ENCODE data around the gene HDGFL2.

The HDGFL2 gene

DNA sequence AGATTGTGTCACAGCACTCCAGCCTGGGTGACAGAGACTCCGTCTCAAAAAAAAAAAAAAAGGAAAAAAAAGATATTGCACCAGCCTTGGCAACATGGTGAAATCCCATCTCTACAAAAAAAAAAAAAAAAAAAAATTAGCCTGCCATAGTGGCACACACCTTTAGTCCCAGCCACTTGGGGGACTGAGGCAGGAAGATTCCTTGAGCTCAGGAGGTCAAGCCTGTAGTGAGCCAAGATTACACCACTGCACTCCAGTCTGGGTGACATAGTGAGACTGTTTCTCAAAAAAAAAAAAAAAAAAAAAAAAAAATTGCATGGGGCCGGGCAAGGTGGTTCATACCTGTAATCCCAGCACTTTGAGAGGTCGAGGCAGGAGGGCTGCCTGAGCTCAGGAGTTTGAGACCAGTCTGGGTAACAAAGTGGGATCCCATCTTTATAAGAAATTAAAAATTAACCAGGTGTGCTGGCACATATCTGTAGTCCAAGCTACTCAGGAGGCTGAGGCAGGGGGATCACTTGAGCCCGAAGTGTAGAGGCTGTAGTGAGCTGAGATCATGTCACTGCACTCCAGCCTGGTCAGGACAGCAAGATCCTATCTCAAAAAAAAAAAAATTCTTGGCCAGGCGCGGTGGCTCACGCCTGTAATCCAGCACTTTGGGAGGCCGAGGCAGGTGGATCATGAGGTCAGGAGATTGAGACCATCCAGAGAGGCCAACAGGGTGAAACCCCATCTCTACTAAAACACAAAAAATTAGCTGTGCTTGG, 7.1 kb upstream of the HDGFL2 start:
- no peak for DNase-seq (ENCODE audit: low read depth, low spot score)

DNA sequence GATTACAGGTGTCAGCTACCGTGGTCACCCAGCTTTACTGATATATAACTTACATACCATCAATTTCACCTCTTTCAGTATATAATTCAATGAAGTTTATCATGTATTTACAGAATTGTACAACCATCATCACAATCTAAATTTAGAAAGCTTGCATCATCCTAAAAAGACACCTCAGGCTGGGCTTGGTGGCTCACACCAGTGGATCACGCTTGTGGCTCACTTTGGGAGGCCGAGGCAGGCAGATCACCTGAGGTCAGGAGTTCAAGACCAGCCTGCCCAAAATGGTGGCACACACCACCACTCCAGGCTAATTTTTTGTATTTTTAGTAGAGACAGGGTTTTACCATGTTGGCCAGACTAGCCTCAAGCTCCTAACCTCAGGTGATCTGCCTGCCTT, 4.3 kb upstream of the HDGFL2 start:
- DNase-seq (ENCODE audit: low read depth, low spot score) = no peak

DNA sequence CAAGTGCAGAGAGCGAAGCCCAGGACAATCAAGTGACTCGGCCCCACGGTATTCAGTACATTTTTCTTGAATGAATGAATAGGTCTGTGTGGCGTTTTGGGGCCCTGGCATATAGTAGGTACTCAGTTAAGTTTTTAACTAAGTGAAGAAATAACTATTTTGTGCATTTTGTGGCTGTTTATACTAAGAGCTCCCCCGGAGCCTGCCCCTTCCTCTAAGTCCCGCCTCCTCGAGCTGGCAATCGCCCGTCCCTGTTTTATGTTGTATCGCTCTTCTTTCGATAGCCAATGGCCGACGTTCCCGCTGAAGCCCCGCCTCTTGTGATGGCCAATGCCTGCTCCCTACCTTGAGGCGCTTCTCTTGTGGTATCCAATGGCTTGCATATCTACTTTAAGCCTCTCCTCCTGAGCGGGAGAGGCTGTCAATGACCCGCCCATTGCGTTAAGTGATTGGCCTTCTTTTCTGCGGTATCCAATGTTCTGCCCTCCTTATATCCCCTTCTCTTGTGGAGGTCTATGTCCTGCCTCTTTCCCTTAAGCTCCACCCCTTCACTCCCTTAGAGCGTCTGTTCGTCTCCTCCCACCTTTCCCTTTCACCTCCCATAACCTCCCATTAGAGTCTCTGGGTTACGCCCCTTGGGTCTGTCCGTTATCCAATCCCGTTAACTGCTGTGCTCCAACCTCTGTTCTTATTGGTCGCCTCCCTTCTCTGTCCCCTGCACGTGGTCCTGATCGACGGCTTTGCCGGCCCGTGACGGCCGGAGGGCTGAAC, 509 bp upstream of the HDGFL2 start:
- peak; percentile 100 for DNase-seq (ENCODE audit: low read depth, low spot score)

DNA sequence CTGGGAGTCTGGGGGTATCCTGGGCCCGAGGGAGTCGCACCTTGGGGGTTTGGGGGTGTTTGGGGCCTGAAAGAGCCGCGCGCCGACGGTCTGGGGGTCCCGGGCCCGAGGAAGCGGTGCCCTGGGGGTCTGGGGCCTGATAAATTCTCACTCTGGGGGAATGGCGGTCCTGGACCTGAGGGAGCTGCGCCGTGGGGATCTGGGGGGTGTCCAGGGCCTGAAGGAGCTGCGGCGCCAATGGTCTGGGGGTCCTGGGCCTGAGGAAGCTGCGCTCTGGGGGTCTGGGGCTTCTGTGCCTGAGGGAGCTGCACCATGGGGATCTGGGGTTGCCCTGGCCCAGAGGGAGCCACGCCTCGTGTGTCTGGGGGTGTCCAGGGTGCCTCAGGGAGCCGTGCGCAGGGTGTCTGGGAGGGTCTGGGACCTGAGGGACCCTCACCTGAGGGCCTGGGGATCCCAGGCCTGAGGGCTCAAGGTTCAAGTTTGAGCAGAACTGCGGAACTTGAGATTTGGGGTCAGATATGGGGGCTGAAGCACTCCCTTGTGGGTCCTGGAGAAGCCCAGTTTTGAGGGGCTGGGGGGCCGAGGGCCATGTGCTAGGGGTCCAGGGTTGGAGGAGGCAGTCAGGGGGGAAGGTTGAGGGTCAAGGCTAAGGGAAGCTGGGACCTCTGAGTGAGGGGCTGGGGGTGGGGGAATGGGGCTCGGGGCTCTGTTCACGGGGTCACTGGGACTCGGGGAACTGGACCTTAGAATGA, 1.1 kb downstream of the HDGFL2 start:
- no peak for DNase-seq (ENCODE audit: low read depth, low spot score)

DNA sequence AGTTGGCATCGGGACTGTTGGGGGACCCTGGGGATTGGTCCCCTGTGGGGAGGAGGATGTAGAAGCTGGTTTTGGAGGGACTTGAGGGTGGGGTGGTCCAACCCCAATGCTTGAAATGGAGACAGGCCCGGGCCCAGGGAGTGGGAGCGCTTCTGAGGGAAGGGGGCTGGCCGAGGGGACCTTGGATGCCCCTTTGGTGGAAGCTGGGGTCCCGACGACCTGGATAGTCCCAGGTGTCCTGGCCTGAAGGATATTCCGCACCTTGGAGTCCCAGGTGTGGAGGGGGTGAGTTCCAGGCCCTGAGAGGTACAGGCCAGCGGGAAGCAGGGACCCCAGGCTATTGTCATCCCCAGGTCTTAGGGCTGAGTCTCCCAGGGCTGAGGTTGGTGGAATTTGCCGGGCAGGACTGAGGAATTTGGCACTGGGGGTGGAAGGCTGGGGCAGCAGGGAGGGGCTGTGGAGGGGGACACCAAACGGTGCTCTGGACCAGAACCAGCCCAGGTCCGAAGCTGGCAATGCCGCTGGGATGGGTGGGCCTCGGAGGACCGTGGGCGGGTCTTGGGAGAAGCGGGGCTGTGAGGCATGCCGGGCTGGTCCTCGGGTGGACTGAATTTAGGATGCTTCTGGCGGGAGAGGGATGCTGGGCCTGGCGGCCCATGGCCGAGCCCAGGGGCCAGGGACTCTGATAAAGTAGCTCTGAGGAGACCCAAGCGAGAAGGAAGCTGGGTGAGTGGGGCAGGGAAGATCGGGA, 1.8 kb downstream of the HDGFL2 start:
- DNase-seq (ENCODE audit: low read depth, low spot score) = no peak

DNA sequence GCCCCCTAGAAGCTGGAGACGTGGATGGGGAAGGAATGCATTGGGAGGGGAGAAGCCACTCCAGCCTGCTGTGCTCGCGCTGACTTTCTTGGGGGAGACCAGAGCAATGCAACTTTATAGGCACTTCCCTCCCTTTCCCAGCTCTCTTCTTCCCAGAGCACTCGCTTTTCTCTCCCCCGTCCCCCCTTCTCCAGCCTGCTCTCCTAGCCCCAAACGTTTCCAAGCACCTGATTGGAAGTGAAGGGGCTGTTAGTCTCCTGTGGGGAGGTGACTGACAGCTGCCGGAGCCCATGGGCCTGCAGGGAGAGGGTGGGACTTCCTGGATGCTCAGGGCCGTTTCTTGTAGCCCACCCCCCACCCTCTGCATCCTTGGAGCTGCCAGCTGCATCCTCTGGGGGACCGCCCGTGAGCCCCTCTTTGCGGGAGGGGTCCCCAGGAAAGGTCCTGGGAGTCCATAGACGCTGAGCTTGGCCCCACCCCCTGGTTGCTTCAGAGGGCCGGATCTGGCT, 2.5 kb downstream of the HDGFL2 start:
- DNase-seq (ENCODE audit: low read depth, low spot score) = no peak

DNA sequence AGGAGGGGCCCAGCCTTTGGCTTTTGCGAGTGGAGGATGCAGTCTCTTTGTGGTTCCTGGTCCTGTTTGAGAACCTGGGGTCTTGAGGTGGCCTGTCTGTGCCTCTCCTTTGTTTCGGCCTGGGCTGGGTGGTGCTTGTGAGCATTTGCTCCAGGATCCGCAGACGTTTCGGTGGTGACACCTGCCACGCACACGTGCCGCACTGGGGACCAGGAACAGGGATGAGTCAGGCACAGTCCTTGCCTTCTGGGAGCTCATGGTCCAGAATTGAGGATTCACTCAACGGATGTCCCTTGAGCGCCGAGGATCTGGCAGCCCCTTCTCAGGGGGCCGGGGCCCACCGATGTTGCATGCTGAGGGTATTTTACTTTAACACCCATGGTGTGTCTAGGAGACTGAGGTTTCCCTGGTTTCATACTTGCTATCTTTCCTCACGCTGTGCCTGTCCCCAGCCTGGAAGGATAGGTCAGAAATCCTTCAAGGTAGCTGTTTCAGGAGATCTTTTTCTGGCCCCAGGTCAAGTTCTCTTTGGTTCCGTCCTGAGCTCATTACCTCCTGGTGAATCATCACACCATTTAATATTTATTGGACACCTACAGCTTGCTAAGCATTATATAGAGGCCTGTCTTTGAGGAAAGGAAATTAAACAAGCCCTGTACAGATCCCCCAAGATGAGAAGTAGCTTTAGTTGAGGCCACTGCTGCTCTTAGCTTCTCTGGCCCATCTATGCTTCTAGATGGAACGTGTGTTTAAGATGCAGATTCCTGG, 5.1 kb downstream of the HDGFL2 start:
- no peak for DNase-seq (ENCODE audit: low read depth, low spot score)

DNA sequence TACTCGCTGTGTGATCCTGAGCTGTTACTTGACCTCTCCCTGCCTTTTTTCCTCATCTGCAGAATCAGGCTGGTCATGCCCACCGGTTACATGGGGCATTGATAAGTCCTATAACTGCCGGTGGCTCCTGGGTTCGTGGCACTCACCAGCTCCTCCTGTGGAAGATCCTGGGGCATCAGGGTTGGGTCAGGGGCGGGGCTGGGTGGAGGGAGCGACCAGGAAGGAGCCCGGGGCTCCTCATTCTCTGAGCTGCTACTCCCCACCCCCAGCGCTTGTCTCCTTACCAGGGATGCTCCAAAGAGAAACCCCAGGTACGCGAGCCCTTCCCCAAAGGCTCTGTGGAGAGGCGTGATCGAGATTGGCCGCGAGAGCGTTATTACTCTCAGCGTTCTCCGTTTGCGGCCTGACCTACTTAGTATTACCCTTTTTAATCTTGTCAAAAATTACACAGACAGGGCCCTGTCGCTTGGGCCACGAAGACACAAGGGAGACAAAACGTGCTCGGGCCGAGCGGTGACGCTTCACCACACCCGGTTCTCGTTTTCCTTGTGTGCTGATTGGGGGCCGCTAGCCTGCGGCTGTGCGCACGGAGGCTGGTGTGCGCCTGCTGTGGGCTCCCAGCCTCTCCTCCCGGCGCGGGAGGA, 10.7 kb downstream of the HDGFL2 start:
- DNase-seq (ENCODE audit: low read depth, low spot score) = no peak

DNA sequence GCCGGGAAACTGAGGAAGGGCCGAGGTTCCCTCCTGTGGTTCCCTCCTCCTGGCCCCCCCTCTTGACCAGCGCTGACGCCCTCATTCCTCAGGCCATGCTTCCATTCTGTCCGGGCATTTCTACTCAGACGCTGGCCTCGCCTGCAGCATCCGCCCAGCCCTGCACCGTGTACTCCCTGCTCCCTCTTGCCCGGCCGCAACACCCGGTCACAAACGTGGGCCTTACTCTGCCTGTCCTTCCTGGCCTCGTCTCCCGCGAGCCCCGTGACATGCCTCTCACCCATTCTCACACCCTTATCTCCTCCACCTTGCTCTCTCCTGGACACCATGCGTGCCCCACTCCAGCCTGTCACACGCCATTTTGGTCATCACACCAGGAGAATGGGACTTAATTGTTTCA, 11.3 kb downstream of the HDGFL2 start:
- DNase-seq (ENCODE audit: low read depth, low spot score) = no peak

DNA sequence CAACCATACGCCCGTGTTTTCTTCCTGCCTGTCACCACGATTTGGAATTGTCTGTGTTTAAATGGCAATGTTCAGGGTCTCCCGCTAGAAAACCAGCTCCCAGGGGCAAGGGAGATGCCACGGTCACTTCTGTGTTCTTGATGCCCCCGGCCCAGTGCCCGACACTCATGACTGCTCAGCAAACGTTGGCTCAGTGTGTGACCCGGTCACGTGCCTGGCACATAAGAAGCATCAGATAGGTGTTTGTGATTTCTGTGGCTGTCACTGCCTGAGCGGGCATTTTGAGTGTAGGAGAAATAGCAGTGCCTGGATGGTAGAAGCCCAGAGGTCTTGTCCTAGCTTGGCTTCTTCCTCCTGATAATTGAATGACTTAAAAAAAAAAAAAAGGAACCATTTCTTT, 15.5 kb downstream of the HDGFL2 start:
- DNase-seq (ENCODE audit: low read depth, low spot score) = no peak

DNA sequence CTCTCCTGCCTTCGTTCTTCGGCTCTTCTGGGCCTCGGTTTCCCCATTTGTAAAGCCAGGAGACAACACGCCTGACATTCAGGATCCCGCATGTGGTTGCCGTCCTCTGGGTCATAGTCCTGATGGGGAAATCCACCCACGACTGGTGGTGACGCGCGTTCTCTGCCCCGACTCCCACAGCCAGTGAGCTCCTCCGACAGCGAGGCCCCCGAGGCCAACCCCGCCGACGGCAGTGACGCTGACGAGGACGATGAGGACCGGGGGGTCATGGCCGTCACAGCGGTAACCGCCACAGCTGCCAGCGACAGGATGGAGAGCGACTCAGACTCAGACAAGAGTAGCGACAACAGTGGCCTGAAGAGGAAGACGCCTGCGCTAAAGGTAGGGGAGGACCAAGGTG, 16.4 kb downstream of the HDGFL2 start:
- DNase-seq (ENCODE audit: low read depth, low spot score) = no peak

DNA sequence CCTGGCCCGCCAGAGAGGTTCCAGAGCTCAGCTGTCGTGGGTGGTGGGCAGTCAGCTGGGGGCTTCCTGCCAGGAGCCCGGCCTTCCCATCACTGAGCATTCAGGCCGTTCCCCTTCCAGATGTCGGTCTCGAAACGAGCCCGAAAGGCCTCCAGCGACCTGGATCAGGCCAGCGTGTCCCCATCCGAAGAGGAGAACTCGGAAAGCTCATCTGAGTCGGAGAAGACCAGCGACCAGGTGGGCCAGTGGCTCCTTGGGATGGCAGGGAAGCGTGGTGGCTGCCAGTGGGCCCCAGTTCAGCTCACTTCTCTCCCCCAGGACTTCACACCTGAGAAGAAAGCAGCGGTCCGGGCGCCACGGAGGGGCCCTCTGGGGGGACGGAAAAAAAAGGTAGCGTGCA, 19.3 kb downstream of the HDGFL2 start:
- no peak for DNase-seq (ENCODE audit: low read depth, low spot score)

DNA sequence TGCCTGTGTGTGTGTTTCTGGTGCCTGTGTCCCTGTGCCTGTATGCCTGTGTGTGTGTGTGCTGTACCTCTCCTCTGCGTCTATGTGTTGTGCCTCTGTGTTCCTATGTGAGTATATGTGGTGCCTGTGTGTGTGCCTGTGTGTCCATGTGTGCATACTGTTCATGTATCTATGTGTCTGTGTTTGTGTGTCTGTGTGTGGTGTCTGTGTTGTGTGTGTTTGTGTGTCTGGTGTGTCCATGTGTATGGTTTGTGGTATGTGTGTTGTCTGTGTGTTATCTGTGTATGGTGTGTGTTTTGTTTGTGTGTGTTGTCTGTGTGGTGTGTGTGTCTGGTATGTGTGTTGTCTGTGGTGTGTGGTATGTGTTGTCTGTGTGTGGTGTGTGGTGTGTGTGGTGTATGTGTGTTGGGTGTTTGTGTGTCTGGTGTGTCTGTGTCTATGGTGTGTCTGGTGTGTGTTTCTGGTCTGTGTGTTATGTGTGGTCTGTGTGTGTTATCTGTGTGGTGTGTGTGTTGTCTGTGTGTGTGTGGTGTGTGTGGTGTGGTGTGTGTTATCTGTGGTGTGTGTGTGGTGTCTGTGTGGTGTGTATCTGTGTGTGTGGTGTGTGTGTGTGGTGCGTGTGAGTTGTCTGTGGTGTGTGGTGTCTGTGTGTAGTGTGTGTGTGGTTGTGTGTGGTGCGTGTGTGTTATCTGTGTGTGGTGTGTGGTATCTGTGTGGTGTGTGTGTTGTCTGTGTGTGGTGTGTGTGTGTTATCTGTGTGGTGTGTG, 20.4 kb downstream of the HDGFL2 start:
- no peak for DNase-seq (ENCODE audit: low read depth, low spot score)

DNA sequence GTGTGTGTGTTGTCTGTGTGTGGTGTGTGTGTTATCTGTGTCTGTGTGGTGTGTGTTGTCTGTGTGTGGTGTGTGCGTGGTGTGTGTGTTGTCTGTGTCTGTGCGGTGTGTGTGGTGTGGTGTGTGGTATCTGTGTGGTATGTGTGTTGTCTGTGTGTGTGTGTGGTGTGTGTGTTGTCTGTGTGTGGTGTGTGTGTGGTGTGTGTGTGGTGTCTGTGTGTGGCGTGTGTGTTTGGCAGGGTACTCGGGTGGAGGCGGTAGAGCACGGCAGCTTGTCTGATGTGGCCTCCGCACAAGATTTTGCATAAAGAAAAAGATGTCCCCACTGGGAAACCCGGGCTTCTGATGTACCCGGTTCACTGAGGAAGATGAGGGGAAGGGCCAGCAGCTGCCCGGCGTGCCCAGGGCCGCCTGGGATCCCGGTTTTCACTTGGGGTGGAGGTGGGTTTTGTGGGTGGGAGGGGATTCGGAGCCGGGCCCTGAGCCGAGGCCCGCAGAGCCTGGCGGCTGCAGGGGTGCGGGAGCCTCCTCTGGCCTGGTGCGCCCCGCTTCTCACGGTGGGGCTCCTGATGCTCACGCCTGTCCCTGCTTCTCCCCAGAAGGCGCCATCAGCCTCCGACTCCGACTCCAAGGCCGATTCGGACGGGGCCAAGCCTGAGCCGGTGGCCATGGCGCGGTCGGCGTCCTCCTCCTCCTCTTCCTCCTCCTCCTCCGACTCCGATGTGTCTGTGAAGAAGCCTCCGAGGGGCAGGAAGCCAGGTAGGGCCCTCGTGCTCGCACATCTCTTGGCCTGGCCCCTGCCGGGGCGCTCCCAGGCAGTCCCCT, 21.2 kb downstream of the HDGFL2 start:
- DNase-seq (ENCODE audit: low read depth, low spot score) = no peak

DNA sequence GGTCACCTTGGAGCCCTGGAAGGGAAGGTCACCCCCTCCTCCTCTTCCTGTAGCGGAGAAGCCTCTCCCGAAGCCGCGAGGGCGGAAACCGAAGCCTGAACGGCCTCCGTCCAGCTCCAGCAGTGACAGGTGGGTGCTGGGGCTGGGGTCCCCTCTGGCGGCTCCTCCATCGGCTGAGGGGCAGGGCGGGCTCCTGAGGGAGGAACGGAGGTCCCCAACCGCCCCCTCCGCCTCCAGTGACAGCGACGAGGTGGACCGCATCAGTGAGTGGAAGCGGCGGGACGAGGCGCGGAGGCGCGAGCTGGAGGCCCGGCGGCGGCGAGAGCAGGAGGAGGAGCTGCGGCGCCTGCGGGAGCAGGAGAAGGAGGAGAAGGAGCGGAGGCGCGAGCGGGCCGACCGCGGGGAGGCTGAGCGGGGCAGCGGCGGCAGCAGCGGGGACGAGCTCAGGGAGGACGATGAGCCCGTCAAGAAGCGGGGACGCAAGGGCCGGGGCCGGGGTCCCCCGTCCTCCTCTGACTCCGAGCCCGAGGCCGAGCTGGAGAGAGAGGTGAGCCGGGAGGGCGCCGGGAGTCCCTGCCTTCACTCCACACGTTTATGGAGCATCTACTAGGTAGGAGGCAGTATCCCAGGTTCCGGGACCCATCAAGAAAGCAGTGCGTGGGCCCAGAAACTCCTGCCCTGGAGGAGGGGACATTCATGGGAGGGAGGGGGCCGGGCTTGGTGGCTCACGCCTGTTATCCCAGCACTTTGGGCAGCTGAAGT, 22.0 kb downstream of the HDGFL2 start:
- no peak for DNase-seq (ENCODE audit: low read depth, low spot score)

DNA sequence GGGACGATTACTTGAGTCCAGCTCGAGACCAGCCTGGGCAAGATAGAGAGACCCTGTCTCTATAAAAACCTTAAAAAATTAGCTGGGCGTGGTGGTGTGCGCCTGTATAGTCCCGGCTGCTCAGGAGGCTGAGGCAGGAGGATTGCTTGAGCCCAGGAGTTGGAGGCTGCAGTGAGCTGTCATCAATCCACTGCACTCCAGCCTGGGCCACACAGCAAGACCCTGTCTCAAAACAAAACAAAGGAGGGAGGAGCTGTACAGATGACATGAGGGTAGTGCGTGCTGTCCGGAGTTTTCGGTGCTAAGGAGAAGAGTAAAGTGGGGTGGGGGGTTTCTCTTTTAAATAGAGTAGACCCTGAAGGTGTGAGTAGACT, 22.6 kb downstream of the HDGFL2 start:
- no peak for DNase-seq (ENCODE audit: low read depth, low spot score)

DNA sequence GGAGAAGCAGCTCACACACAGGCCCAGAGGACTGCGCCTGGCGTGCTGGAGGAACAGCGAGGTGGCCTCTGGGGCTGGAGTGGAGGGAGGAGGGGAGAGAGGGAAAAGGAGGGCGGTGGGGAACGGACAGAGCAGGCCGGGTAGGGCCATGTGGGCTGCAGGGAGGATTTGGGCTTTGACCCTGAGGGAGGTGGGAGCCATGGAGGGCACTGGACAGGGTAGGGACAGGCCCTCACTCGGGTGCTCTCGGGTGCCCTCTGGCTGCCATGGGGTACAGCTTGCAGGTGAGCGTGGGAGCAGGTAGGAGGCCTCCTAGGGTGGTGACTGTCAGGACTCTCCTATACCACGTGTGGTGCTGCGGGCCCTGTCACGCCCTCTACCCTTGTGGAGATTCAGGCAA, 23.4 kb downstream of the HDGFL2 start:
- DNase-seq (ENCODE audit: low read depth, low spot score) = no peak

DNA sequence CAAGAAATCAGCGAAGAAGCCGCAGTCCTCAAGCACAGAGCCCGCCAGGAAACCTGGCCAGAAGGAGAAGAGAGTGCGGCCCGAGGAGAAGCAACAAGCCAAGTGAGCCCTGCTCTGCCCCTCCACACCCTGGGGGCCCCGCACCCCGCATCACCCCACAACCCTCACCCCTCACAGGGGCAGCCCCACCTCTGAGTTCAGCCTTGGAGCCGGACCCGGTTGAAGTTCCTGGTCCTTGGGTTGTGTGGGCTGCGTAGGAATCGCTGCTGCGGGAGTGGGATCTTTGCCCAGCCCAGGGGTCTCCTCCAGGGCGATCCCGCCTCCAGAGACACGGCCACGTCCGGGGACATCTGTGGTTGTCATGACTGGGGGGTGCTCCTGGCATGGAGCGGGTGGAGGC, 24.2 kb downstream of the HDGFL2 start:
- DNase-seq (ENCODE audit: low read depth, low spot score) = no peak

All from smooth muscle cell of the brain vasculature (primary cell).